ENCODE results near the gene ZNHIT1. TPM values are rescaled to one million over a fixed set of nuclear protein-coding genes. Genes with fewer than 3 reads are reported as not detected.

The ZNHIT1 gene
- total RNA-seq: 59.5 TPM
- polyA plus RNA-seq: 77.5 TPM

- Histone ChIP-seq H3K4me3 (ENCODE audit: low read depth, low read length) (peak within 1 kb of the TSS; percentile 84), H3K27ac (ENCODE audit: low read depth) (peak within 1 kb of the TSS; percentile 65), H3K4me1 (ENCODE audit: insufficient read depth) (peaks cover 2% of the 10 kb centered on the region), H3K36me3 (ENCODE audit: insufficient read depth) (no peaks in the 10 kb centered on the region)
- peak; percentile 98 for DNase-seq (ENCODE audit: extremely low spot score)
- 1% methylated on average over 57 of the region's 57 CpGs for WGBS
These were observed at the start of gene ZNHIT1, which contains the start of gene PLOD3 for GRCh38 chr7:101217388-101218235. Gene ZNHIT1 (plus strand): TSS chr7:101218165. CDS start chr7:101218196, 31 bp downstream. Gene PLOD3 (minus strand): TSS chr7:101217581. CDS start chr7:101217274, 307 bp downstream.

GRCh38 chr7:101168412-101169049 is 49.4 kb upstream of the ZNHIT1 start:
- Histone ChIP-seq H3K4me1 (ENCODE audit: insufficient read depth) (no peaks in the 10 kb centered on the region), H3K4me3 (ENCODE audit: low read depth, low read length) (no peak overlapping the region)
- 2% methylated on average over 6 of the region's 6 CpGs for WGBS

GRCh38 chr7:101169110-101169837 is 48.7 kb upstream of the ZNHIT1 start:
- no peaks in the 10 kb centered on the region for H3K4me1 ChIP-seq (ENCODE audit: insufficient read depth)
- no peaks in the 10 kb centered on the region for H3K36me3 ChIP-seq (ENCODE audit: insufficient read depth)
- H3K4me3 ChIP-seq (ENCODE audit: low read depth, low read length): no peak overlapping the region
- no peak overlapping the region for H3K27ac ChIP-seq (ENCODE audit: low read depth)
- DNase-seq (ENCODE audit: extremely low spot score): no peak
- WGBS: 3% methylated on average over 18 of the region's 18 CpGs

More at GRCh38 chr7:101168412-101169049, 49.4 kb upstream of the ZNHIT1 start:
- no peak for DNase-seq (ENCODE audit: extremely low spot score)
- H3K36me3 ChIP-seq (ENCODE audit: insufficient read depth): no peaks in the 10 kb centered on the region
- no peak overlapping the region for H3K27ac ChIP-seq (ENCODE audit: low read depth)

GRCh38 chr7:101169838-101170551 is 48.0 kb upstream of the ZNHIT1 start:
- no peak overlapping the region for H3K4me3 ChIP-seq (ENCODE audit: low read depth, low read length)
- H3K36me3 ChIP-seq (ENCODE audit: insufficient read depth): no peaks in the 10 kb centered on the region
- no peak overlapping the region for H3K27ac ChIP-seq (ENCODE audit: low read depth)
- H3K4me1 ChIP-seq (ENCODE audit: insufficient read depth): no peaks in the 10 kb centered on the region
- WGBS: under 1% methylated on average over 33 of the region's 33 CpGs
- no peak for DNase-seq (ENCODE audit: extremely low spot score)

GRCh38 chr7:101170617-101171441 is 47.1 kb upstream of the ZNHIT1 start:
- Histone ChIP-seq H3K36me3 (ENCODE audit: insufficient read depth) (no peaks in the 10 kb centered on the region), H3K27ac (ENCODE audit: low read depth) (no peak overlapping the region), H3K4me3 (ENCODE audit: low read depth, low read length) (no peak overlapping the region), H3K4me1 (ENCODE audit: insufficient read depth) (no peaks in the 10 kb centered on the region)
- DNase-seq (ENCODE audit: extremely low spot score): no peak
- WGBS: 3% methylated on average over 17 of the region's 17 CpGs

- no peak for DNase-seq (ENCODE audit: extremely low spot score)
- H3K36me3 ChIP-seq (ENCODE audit: insufficient read depth): no peaks in the 10 kb centered on the region
- no peaks in the 10 kb centered on the region for H3K4me1 ChIP-seq (ENCODE audit: insufficient read depth)
- WGBS: 2% methylated on average over 13 of the region's 13 CpGs
- H3K27ac ChIP-seq (ENCODE audit: low read depth): no peak overlapping the region
- no peak overlapping the region for H3K4me3 ChIP-seq (ENCODE audit: low read depth, low read length)
These were observed 46.5 kb upstream of the ZNHIT1 start for GRCh38 chr7:101171442-101171837.

- H3K36me3 ChIP-seq (ENCODE audit: insufficient read depth): no peaks in the 10 kb centered on the region
- no peaks in the 10 kb centered on the region for H3K4me1 ChIP-seq (ENCODE audit: insufficient read depth)
- WGBS: 1% methylated on average over 79 of the region's 79 CpGs
- no peak for DNase-seq (ENCODE audit: extremely low spot score)
- H3K27ac ChIP-seq (ENCODE audit: low read depth): no peak overlapping the region
- H3K4me3 ChIP-seq (ENCODE audit: low read depth, low read length): no peak overlapping the region
These were observed 45.7 kb upstream of the ZNHIT1 start for GRCh38 chr7:101172005-101172853.

GRCh38 chr7:101172854-101173751 is 44.9 kb upstream of the ZNHIT1 start:
- DNase-seq (ENCODE audit: extremely low spot score): no peak
- Histone ChIP-seq H3K27ac (ENCODE audit: low read depth) (no peak overlapping the region), H3K4me3 (ENCODE audit: low read depth, low read length) (no peak overlapping the region), H3K36me3 (ENCODE audit: insufficient read depth) (no peaks in the 10 kb centered on the region), H3K4me1 (ENCODE audit: insufficient read depth) (no peaks in the 10 kb centered on the region)
- WGBS: 2% methylated on average over 53 of the region's 53 CpGs

- DNase-seq (ENCODE audit: extremely low spot score): no peak
- WGBS: 6% methylated on average over 16 of the region's 16 CpGs
- Histone ChIP-seq H3K4me3 (ENCODE audit: low read depth, low read length) (no peak overlapping the region), H3K4me1 (ENCODE audit: insufficient read depth) (no peaks in the 10 kb centered on the region), H3K27ac (ENCODE audit: low read depth) (no peak overlapping the region), H3K36me3 (ENCODE audit: insufficient read depth) (no peaks in the 10 kb centered on the region)
These were observed 44.2 kb upstream of the ZNHIT1 start for GRCh38 chr7:101173752-101174244.

- Histone ChIP-seq H3K4me3 (ENCODE audit: low read depth, low read length) (no peak overlapping the region), H3K27ac (ENCODE audit: low read depth) (no peak overlapping the region), H3K4me1 (ENCODE audit: insufficient read depth) (no peaks in the 10 kb centered on the region), H3K36me3 (ENCODE audit: insufficient read depth) (no peaks in the 10 kb centered on the region)
- no peak for DNase-seq (ENCODE audit: extremely low spot score)
- 3% methylated on average over 28 of the region's 28 CpGs for WGBS
These were observed 43.6 kb upstream of the ZNHIT1 start for GRCh38 chr7:101174322-101174854.

- WGBS: 18% methylated on average over 3 of the region's 3 CpGs
- Histone ChIP-seq H3K36me3 (ENCODE audit: insufficient read depth) (no peaks in the 10 kb centered on the region), H3K4me1 (ENCODE audit: insufficient read depth) (no peaks in the 10 kb centered on the region), H3K27ac (ENCODE audit: low read depth) (no peak overlapping the region), H3K4me3 (ENCODE audit: low read depth, low read length) (no peak overlapping the region)
- DNase-seq (ENCODE audit: extremely low spot score): no peak
These were observed 42.3 kb upstream of the ZNHIT1 start for GRCh38 chr7:101175664-101176063.

Data from urinary bladder (tissue), 4 donors.